HepG2 (cell line): Measurements from ENCODE around the gene SCEL.

Experiments used
- ATF3 ChIP-seq: sonication (generic); formaldehyde crosslinking; IDR thresholded peaks from 2 replicates; pipeline ENCODE4 v1.4.0; 2020; ENCODE audit warnings: missing genetic modification reagents
- CTCF ChIP-seq: sonication (generic); formaldehyde crosslinking; IDR thresholded peaks from 2 replicates; pipeline ENCODE4 v1.5.0; 2020; ENCODE audit warnings: mild to moderate bottlenecking, missing genetic modification reagents, moderate library complexity
- EZH2 ChIP-seq: conservative IDR thresholded peaks from 2 replicates; pipeline ENCODE4 v1.6.1; 2012; ENCODE audit warnings: mild to moderate bottlenecking, low read depth, low read length, moderate library complexity
- HIVEP1 ChIP-seq: sonication (generic); formaldehyde crosslinking; IDR thresholded peaks from 2 replicates; pipeline ENCODE4 v1.4.0; 2020; ENCODE audit warnings: mild to moderate bottlenecking, missing genetic modification reagents
- MYNN ChIP-seq: sonication (generic); formaldehyde crosslinking; IDR thresholded peaks from 2 replicates; pipeline ENCODE4 v1.4.0; 2020; ENCODE audit warnings: mild to moderate bottlenecking, low read depth, missing genetic modification reagents
- RAD21 ChIP-seq: fragments of 450-650 bp; formaldehyde crosslinking; IDR thresholded peaks from 2 replicates; pipeline ENCODE4 v1.5.0; 2020; ENCODE audit warnings: mild to moderate bottlenecking
- ZNF652 ChIP-seq: IDR thresholded peaks from 2 replicates; pipeline ENCODE4 v1.6.1; 2016; ENCODE audit warnings: low read depth, borderline replicate concordance

- no peak for TF ChIP-seq HIVEP1
- TF ChIP-seq EZH2, result no peak
- TF ChIP-seq ZNF652 (CRISPR knock-in tag), result no peak
- TF ChIP-seq CTCF (CRISPR knock-in tag), result no peak
- TF ChIP-seq ATF3 (CRISPR knock-in tag), result no peak
- no peak for TF ChIP-seq RAD21 (CRISPR knock-in tag)
- no peak for TF ChIP-seq MYNN (CRISPR knock-in tag)
Measured at GRCh38 chr13:77693449-77693940, 158.0 kb downstream of the SCEL start.
